NB4 (cell line): Measurements from ENCODE around the gene CREB5.

Experiments used
- DNase-seq: peaks from one replicate; pipeline ENCODE4 v3.0.0; 2010; ENCODE audit warnings: low read depth
- H3K4me3 ChIP-seq: one replicate; pipeline ENCODE4 v1.5.1; 2011; ENCODE audit warnings: mild to moderate bottlenecking, low read depth, low read length, moderate library complexity
- MYC ChIP-seq: IDR thresholded peaks from 2 replicates; pipeline ENCODE4 v1.6.1; 2011; ENCODE audit warnings: low read depth, low read length
- POLR2A ChIP-seq: IDR thresholded peaks from 2 replicates; pipeline ENCODE4 v1.6.1; 2011; ENCODE audit warnings: mild to moderate bottlenecking; ENCODE audit not compliant: insufficient read length; ENCODE audit errors: extremely low read depth
- TF ChIP-seq, protein P1 (sequence below): IDR thresholded peaks from 2 replicates; pipeline ENCODE4 v1.6.1; 2011; ENCODE audit warnings: low read depth, low read length
- TF ChIP-seq, protein P2 (sequence below): IDR thresholded peaks from one replicate; pipeline ENCODE4 v1.5.1; 2012; ENCODE audit warnings: low read depth, low read length

The CREB5 gene

DNA sequence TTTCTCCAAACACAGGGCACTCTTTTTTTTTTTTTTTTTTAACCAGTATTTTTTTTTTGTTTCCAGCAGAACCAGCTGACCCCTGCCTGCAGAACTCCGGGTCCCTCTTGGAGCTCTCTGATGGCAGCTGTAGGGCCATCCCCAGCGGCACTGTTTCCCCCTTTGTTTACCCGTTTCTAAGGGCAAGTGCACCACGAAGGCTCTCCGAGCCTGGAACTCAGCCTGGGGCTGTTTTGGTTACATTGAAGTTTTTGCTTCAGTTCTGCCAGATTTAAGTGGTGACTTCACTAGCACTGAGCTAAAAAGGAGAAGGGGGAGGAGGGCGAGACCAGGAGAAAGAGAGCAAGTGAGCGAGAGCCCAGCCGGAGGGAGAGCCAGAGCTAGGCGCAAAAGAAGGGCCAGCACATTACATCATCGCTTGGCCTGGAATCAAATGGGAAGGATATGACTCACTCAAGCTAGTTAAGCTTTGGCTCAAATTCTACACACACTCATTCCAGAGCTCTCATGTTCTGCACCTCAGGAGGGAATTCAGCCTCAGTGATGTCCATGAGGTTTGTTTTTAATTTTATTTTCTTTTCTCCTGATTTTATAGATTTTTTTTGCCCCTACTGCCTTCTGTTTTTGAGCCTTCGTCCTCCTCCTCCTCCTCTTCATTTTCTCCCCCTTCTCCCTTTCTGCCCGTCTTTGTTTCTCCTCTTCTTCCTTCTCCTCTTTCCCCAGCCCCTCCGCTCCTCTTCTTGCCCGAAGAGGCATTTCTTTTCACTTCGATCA, 273.5 kb downstream of the CREB5 start:
- no peak overlapping the region for H3K4me3 ChIP-seq
- peak; percentile 85 for DNase-seq
- no peak for TF ChIP-seq POLR2A
- TF ChIP-seq, protein P1, sequence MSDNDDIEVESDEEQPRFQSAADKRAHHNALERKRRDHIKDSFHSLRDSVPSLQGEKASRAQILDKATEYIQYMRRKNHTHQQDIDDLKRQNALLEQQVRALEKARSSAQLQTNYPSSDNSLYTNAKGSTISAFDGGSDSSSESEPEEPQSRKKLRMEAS, result 0 out of 2 replicates have a peak, but pooled peaks have one; percentile 4

DNA sequence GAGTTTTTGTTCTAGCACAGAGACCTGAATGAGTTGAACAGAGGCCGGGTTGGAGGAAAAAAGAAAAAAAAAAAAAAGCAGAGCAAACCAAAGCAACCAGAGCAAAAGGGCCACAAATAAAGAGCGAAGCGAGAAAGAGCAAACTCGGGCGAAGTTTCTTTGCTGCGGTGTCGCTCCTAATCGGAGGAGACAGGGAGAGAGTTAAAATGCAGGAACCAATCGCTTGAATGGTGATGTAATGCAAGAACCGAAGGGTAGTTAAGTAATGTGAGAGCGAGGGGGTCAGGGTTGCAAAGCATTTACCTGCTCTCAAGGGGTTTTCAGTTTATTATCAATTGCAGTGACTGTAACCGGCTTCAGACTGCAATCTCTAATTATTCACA, 274.1 kb downstream of the CREB5 start:
- TF ChIP-seq, protein P2, sequence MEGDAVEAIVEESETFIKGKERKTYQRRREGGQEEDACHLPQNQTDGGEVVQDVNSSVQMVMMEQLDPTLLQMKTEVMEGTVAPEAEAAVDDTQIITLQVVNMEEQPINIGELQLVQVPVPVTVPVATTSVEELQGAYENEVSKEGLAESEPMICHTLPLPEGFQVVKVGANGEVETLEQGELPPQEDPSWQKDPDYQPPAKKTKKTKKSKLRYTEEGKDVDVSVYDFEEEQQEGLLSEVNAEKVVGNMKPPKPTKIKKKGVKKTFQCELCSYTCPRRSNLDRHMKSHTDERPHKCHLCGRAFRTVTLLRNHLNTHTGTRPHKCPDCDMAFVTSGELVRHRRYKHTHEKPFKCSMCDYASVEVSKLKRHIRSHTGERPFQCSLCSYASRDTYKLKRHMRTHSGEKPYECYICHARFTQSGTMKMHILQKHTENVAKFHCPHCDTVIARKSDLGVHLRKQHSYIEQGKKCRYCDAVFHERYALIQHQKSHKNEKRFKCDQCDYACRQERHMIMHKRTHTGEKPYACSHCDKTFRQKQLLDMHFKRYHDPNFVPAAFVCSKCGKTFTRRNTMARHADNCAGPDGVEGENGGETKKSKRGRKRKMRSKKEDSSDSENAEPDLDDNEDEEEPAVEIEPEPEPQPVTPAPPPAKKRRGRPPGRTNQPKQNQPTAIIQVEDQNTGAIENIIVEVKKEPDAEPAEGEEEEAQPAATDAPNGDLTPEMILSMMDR, result no peak
- TF ChIP-seq POLR2A (no peak), MYC (no peak)
- TF ChIP-seq, protein P1, result no peak
- peak; percentile 29 for DNase-seq
- no peak overlapping the region for H3K4me3 ChIP-seq

DNA sequence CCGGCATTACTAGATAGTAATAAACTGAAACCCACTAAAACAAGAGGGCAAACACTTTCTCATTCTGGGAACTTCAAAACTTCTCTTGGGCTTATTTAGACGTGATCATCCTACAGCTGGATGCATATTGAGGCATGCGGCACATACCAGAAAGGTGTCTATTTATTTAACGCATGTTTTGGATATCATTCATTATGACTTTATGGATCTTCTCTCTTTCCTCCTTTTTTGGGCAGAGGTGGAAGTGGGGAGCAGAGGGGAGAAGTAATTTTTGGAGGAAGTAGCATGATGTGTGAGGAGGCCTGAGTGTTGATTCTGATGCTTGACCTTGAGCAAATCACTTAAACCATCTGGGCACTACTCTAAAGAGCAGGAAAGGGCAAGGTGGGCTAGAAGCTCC, 275.2 kb downstream of the CREB5 start:
- no peak overlapping the region for H3K4me3 ChIP-seq

DNA sequence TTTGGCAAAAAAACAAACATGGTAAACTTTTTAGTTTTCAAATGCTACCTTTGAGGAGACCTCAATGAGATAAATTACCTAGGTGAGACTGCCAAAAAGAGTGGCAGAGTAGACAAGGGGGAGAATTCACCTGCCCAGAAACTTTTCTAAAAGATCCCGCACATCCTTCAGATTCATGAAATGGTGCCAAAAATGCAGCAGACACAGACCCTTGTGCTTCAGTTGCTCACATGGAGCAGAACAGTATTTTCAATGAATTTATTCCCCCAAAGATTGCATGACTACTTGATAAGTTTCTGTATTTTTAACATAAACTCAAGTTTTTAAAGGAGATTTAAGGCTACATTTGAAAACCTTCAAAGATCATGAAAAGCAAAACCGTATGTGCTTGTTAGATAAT, 275.9 kb downstream of the CREB5 start:
- no peak overlapping the region for H3K4me3 ChIP-seq
- no peak for DNase-seq
- TF ChIP-seq, protein P2, result no peak
- no peak for TF ChIP-seq POLR2A

More for the DNA sequence above, 275.2 kb downstream of the CREB5 start:
- no peak for DNase-seq
- TF ChIP-seq POLR2A (no peak), MYC (no peak)
- TF ChIP-seq, protein P1, result no peak
- TF ChIP-seq, protein P2, result no peak

DNA sequence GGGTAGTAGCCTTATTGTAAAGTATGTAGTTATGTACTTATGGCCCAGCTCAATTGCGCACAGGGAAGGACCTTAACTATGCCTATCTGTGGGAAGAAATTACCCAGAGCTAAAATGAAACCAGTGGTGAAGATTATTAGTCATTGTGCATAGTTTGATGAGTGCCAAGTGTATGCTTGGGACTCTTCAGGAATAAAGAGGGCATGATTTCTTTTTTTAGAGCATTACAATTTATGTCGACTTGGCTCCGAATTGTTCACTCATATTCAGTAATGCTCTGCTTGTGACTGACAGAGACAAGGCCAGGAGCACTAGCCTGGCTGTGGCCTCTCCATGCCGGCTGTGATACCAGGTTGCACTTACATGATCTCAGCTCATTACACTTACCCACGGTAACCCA, 276.3 kb downstream of the CREB5 start:
- no peak for DNase-seq
- TF ChIP-seq MYC (no peak), POLR2A (no peak)
- TF ChIP-seq, protein P2, result no peak
- TF ChIP-seq, protein P1, result no peak
- H3K4me3 ChIP-seq, result no peak overlapping the region

DNA sequence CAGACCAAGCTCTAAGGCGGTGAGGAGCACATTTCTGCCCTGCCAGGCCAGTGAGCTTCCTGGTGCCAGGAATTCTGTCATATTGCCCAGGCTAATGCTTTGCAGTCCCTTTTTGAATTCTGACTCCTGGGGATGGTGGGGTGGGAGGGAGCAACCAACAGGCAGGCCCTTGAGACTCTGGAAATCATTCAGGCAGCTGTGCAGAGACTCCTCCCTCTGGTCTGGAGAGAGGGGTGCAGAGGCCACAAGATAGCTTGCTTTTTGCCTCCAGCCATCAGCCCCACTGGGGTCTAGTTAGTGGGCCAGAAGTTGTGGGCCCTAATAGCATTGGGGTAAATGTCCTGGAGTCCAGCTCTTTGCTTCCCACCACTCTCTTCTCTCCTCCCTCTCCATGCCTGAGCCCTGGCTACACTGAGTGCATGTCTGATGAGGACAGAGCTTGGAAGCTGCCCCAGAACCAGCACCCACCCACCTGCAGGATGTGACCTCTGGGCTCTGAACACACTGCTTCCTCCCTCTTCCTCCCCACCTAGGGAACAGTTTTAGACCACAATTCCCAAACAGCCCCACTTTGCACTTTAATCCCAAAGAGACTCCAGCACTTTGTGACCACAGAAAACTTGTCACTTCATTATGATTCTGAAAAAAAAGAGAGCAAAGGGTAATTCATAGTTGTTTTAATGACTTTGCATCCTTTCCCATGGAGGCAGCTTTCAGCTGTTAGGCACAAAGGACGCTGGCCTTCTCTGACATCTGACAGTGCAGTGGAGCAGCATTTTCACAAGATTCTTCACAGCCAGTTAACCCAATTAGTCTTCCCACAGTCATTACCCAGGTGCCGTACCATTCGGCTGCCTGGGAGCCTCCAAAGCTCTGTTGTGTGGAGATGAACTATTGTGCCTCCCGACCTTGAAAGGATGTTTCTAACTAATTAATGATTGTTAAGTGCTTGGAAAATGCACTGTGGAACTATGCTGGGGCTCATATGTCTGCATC, 283.3 kb downstream of the CREB5 start:
- no peak for DNase-seq
- H3K4me3 ChIP-seq, result no peak overlapping the region
- TF ChIP-seq MYC (no peak), POLR2A (no peak)
- TF ChIP-seq, protein P1, result no peak
- TF ChIP-seq, protein P2, result no peak
